ENCODE measurements around the gene METTL14.

DNA sequence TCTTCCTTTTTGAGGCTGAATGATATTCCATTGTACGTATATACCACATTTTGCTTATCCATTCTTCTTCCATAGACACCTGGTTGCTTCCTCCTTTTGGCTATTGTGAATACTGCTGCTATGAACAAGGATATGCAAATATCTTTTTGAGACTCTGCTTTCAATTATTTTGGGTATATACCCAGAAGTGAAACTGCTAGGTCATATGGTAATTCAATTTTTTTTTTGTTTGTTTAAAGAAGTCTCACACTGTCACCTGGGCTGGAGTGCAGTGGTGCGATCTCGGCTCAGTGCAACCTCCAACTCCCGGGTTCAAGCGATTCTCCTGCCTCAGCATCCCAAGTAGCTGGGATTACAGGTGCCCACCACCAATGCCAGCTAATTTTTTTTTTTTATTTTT is 75.3 kb downstream of the METTL14 start:
- TF ChIP-seq CTCF (IDR thresholded peaks at IDR 0.05) (no peak), POLR2AphosphoS5 (IDR thresholded peaks at IDR 0.05; ENCODE audit: low read depth, low read length) (no peak), REST (IDR thresholded peaks at IDR 0.05; ENCODE audit: insufficient read depth in 1 of 2, low read depth in 2 of 2, low read length in 1 of 2) (no peak)

Data from Panc1 (cell line).